ENCODE measurements around the gene TRIO.

TRIO gene

GRCh38 chr5:14557791-14558415, 414.8 kb downstream of the TRIO start:
- Histone ChIP-seq H3K4me1 (ENCODE audit: control insufficient read depth, insufficient read depth, low read length) (peaks cover 15% of the 10 kb centered on the region), H3K27me3 (ENCODE audit: control insufficient read depth, insufficient read depth, low read length) (no peaks in the 10 kb centered on the region), H3K9me3 (ENCODE audit: control insufficient read depth, low read length) (no peaks in the 10 kb centered on the region), H3K36me3 (ENCODE audit: control insufficient read depth, insufficient read depth, low read length) (no peaks in the 10 kb centered on the region), H3K9ac (ENCODE audit: low read length) (no peak overlapping the region), H3K4me3 (ENCODE audit: low read length) (no peak overlapping the region)
